A673 (cell line): ENCODE measurements around the gene FAM162B. TPM values are rescaled to one million over a fixed set of nuclear protein-coding genes. Genes with fewer than 3 reads are reported as not detected.

Experiments used
- BruUV-seq: library from RNA; stranded (reverse); fragments of 400-500 nt; replicated peaks from 2 replicates; lab custom pipeline; 2021; lab: Mats Ljungman, UMichigan
- CTCF ChIA-PET: fragments of 300-600 bp; sonication (Branson Sonifier 250); formaldehyde crosslinking; loops from one replicate; lab custom pipeline; 2022; ENCODE audit warnings: antibody characterized with exemption; lab: Charles Lee
- POLR2A ChIA-PET: fragments of 300-600 bp; sonication (Branson Sonifier 250); formaldehyde crosslinking; loops from one replicate; lab custom pipeline; 2022; ENCODE audit warnings: antibody characterized with exemption; ENCODE audit not compliant: low non-redundant PET; lab: Charles Lee
- DNase-seq: peaks from one replicate; pipeline ENCODE4 v3.0.0-alpha.2; 2015; ENCODE audit warnings: low spot score
- H3K27ac ChIP-seq: fragments of 200-600 bp; sonication (generic); 2 replicates; pipeline ENCODE4 v1.5.1; 2016; ENCODE audit warnings: mixed run types, low read depth, mild to moderate bottlenecking, mixed read lengths, antibody characterized with exemption, low read length; ENCODE audit not compliant: poor library complexity, severe bottlenecking
- H3K27me3 ChIP-seq: fragments of 200-600 bp; sonication (generic); replicated peaks from 2 replicates; pipeline ENCODE4 v1.6.1; 2017; ENCODE audit warnings: mixed run types, low read depth, mild to moderate bottlenecking, mixed read lengths, antibody characterized with exemption, low read length; ENCODE audit not compliant: insufficient read depth, poor library complexity
- H3K36me3 ChIP-seq: fragments of 200-600 bp; sonication (generic); 2 replicates; pipeline ENCODE4 v1.6.1; 2016; ENCODE audit warnings: mixed run types, mild to moderate bottlenecking, mixed read lengths, antibody characterized with exemption, low read length; ENCODE audit not compliant: insufficient read depth, poor library complexity, severe bottlenecking
- H3K4me1 ChIP-seq: fragments of 200-600 bp; sonication (generic); 2 replicates; pipeline ENCODE4 v1.6.1; 2017; ENCODE audit warnings: mixed run types, mild to moderate bottlenecking, mixed read lengths, antibody characterized with exemption, low read length; ENCODE audit not compliant: insufficient read depth, poor library complexity, severe bottlenecking
- H3K4me3 ChIP-seq: fragments of 200-600 bp; sonication (generic); 2 replicates; pipeline ENCODE4 v1.5.1; 2016; ENCODE audit warnings: low read depth, mixed run types, mild to moderate bottlenecking, mixed read lengths, low read length; ENCODE audit not compliant: poor library complexity, severe bottlenecking
- H3K9me3 ChIP-seq: fragments of 200-600 bp; sonication (generic); 2 replicates; pipeline ENCODE4 v1.6.1; 2016; ENCODE audit warnings: mixed run types, low read depth, mild to moderate bottlenecking, mixed read lengths, antibody characterized with exemption, low read length; ENCODE audit not compliant: poor library complexity, severe bottlenecking
- EZH2 ChIP-seq: fragments of 200-600 bp; sonication (generic); IDR thresholded peaks from 2 replicates; pipeline ENCODE4 v1.6.1; 2017; ENCODE audit warnings: borderline replicate concordance, low read depth, mild to moderate bottlenecking, mixed read lengths, antibody characterized with exemption, low read length; ENCODE audit not compliant: poor library complexity, severe bottlenecking
- intact Hi-C: fragments of 100-400 bp; cut with micrococcal nuclease; formaldehyde crosslinking; loops from one replicate; pipeline ENCODE4 v1.10.0; 2022; ENCODE audit not compliant: unreplicated experiment
- total RNA-seq: library from RNA; stranded (reverse); gene quantifications from 2 replicates; pipeline ENCODE4 v1.2.3, GENCODE V29; 2021
- TF ChIP-seq, protein P1 (sequence below): fragments of 300-800, 200-600 bp; sonication (generic); conservative IDR thresholded peaks from 2 replicates; pipeline ENCODE4 v1.5.1; 2017; ENCODE audit warnings: low read depth, mild to moderate bottlenecking, antibody characterized with exemption, low read length, moderate library complexity, mixed read lengths

Gene FAM162B
- total RNA-seq, 1 experiment from 2014 or later = 0.97 TPM

GRCh38 chr6:116799945-116800344 is 34.4 kb upstream of the FAM162B start:
- intact Hi-C loops = no loop called here
- Histone ChIP-seq H3K4me3 (no peak overlapping the region), H3K36me3 (no peaks in the 10 kb centered on the region), H3K27ac (no peak overlapping the region), H3K9me3 (no peaks in the 10 kb centered on the region), H3K4me1 (no peaks in the 10 kb centered on the region), H3K27me3 (peaks cover 37% of the 10 kb centered on the region)
- DNase-seq = no peak
- TF ChIP-seq, protein P1, sequence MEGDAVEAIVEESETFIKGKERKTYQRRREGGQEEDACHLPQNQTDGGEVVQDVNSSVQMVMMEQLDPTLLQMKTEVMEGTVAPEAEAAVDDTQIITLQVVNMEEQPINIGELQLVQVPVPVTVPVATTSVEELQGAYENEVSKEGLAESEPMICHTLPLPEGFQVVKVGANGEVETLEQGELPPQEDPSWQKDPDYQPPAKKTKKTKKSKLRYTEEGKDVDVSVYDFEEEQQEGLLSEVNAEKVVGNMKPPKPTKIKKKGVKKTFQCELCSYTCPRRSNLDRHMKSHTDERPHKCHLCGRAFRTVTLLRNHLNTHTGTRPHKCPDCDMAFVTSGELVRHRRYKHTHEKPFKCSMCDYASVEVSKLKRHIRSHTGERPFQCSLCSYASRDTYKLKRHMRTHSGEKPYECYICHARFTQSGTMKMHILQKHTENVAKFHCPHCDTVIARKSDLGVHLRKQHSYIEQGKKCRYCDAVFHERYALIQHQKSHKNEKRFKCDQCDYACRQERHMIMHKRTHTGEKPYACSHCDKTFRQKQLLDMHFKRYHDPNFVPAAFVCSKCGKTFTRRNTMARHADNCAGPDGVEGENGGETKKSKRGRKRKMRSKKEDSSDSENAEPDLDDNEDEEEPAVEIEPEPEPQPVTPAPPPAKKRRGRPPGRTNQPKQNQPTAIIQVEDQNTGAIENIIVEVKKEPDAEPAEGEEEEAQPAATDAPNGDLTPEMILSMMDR = no peak
- no peak for TF ChIP-seq EZH2
- ChIA-PET CTCF (no interaction called here), POLR2A (no interaction called here)
- BruUV-seq = no TSS peak

- peaks cover 37% of the 10 kb centered on the region for H3K27me3 ChIP-seq
- ChIA-PET POLR2A (no interaction called here), CTCF (no interaction called here)
- H3K4me3 ChIP-seq = no peak overlapping the region
- intact Hi-C loops = no loop called here
- no peak overlapping the region for H3K27ac ChIP-seq
- H3K36me3 ChIP-seq = no peaks in the 10 kb centered on the region
- TF ChIP-seq EZH2 = no peak
- TF ChIP-seq, protein P1 = no peak
- no peak for DNase-seq
- BruUV-seq = no TSS peak
- H3K9me3 ChIP-seq = no peaks in the 10 kb centered on the region
- no peaks in the 10 kb centered on the region for H3K4me1 ChIP-seq
Measured at GRCh38 chr6:116797585-116797984, 32.1 kb upstream of the FAM162B start.

DNA sequence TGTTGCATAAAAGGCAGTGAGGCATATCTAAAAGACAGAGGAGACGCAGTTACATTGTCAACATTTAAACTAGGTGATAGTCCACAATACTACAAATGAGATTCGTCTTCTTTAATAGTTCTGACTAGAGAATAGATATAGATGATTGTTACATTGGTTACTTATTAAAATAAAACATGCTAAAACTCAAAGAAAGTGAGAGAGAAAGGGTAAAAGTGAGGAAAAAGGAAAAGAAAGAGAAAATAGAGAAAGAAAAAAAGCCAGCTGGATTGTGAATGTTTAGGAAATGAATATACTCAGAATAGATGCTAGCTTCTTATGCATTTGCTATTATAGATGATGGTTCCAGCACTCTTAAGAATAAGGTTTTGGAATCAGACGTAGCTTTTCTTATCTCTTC is 27.7 kb upstream of the FAM162B start:
- no peak for TF ChIP-seq EZH2
- TF ChIP-seq, protein P1 = no peak
- no peaks in the 10 kb centered on the region for H3K4me1 ChIP-seq

More for the DNA sequence above, 27.7 kb upstream of the FAM162B start:
- H3K27ac ChIP-seq = no peak overlapping the region
- no TSS peak for BruUV-seq
- DNase-seq = no peak
- intact Hi-C loops = no loop called here
- no peaks in the 10 kb centered on the region for H3K9me3 ChIP-seq
- CTCF ChIA-PET = no interaction called here
- H3K36me3 ChIP-seq = no peaks in the 10 kb centered on the region
- no peak overlapping the region for H3K4me3 ChIP-seq
- POLR2A ChIA-PET = no interaction called here
- peaks cover 16% of the 10 kb centered on the region for H3K27me3 ChIP-seq
